Measurements from ENCODE around the gene PDCD6IP.
A peak's percentile ranks its signal among the peaks of the same experiment; 100 is the strongest.

PDCD6IP gene

DNA sequence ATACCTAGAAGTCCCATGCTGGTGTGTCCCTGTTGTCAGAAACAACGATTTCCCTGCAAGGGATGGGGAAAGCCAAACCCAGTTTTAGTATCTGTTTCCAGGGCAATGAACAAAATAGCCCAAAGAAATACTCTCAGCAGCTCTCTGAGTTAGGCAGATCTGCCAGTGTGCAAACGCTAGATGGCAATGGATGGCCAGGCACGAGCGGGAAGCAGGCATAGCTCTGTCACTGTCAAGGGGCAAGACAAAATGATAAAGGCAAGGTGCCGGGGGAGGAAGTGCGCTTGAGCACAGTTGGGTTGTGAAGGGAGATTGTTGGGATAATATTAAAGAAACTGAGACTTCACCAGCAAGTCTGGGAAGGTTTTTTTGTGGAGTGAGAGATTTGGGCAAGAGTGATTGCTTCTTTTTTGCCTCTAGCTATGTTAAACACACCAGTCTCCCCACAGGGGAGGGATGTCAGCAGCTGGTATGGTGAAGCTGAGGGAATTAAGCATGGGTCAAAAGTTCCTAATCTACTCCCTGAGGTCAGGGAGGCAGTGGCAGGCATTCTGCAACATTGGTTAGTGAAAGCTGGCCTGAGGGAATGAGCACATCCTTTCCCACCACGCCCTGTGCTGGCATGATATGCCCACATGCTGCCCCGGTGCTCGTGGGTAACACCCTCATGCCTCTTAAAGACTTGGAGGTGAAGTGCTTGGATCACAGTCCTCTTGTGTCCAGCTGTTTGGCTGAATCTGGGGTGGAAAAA, 117.5 kb downstream of the PDCD6IP start:
- TF ChIP-seq, protein P1, sequence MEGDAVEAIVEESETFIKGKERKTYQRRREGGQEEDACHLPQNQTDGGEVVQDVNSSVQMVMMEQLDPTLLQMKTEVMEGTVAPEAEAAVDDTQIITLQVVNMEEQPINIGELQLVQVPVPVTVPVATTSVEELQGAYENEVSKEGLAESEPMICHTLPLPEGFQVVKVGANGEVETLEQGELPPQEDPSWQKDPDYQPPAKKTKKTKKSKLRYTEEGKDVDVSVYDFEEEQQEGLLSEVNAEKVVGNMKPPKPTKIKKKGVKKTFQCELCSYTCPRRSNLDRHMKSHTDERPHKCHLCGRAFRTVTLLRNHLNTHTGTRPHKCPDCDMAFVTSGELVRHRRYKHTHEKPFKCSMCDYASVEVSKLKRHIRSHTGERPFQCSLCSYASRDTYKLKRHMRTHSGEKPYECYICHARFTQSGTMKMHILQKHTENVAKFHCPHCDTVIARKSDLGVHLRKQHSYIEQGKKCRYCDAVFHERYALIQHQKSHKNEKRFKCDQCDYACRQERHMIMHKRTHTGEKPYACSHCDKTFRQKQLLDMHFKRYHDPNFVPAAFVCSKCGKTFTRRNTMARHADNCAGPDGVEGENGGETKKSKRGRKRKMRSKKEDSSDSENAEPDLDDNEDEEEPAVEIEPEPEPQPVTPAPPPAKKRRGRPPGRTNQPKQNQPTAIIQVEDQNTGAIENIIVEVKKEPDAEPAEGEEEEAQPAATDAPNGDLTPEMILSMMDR (conservative IDR thresholded peaks at IDR 0.05) = peak; percentile 33
- no peak for TF ChIP-seq ZFX (IDR thresholded peaks at IDR 0.05)
- no peak overlapping the region for H3K27ac ChIP-seq

DNA sequence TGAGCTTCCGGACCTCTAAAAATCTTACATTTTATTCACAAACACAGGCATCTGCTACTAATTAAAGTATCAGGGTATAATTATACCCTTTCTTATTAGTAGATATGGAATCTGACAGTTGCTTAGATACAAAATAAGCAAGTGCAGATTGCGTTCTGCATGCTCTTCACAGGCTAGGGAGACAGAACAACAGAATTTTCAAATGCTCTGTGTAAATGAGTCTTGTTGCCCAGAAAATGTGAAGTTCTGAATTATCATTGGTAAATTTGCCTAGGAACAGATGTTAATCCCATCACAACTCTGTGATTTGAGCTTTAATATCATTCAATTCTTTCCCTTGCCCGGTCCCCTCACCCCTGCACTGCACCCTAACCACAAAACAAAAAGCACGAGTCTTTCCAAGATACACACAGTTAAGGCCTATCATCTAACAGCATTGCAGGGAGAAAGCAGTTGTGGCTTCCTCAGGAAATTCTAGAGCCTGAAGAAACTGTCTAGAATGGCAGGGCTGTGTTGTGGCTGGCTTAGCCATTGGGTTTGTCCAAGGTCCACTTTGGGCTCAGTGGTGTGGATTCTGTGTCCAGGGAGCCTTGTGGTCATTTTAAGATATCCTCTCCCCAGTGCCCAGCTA, 119.8 kb downstream of the PDCD6IP start:
- H3K27ac ChIP-seq = no peak overlapping the region
- TF ChIP-seq, protein P1 (conservative IDR thresholded peaks at IDR 0.05) = no peak
- TF ChIP-seq ZFX (IDR thresholded peaks at IDR 0.05) = no peak
